Superior temporal gyrus (tissue), 1 donor: ENCODE data around the gene PTCD1.
"Not testable (repeated sequence)": the region's sequence is repeated elsewhere in the genome, so short reads cannot be mapped to it uniquely, and the experiment has no call there.

Experiments used
- DNase-seq: peaks from one replicate; pipeline ENCODE4 v3.0.0-alpha.2; 2016; ENCODE audit errors: extremely low spot score

The PTCD1 gene

GRCh38 chr7:99449326-99449725 is 10.7 kb upstream of the PTCD1 start:
- no peak for DNase-seq

- DNase-seq: no peak
Measured at GRCh38 chr7:99448855-99449254, 10.3 kb upstream of the PTCD1 start.

DNA sequence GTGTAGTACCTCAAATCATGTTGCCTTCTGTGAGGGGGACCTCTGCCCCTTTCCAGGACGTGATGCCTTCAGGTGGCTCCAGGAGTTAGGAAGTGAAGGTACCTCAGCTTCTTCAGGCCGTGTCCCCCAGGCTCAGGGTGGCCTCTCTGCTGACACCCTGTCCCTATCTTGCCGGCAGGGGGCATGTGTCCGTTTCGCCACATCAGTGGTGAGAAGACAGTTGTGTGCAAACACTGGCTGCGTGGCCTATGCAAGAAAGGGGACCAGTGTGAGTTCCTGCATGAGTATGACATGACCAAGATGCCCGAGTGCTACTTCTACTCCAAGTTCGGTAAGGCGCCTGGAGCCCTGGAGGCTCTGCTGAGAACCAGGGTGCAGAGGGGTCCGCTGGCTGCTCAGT is 9.3 kb upstream of the PTCD1 start:
- DNase-seq: no peak

- DNase-seq: no peak
Measured at GRCh38 chr7:99446096-99446495, 7.5 kb upstream of the PTCD1 start.

GRCh38 chr7:99440195-99440594 is 1.6 kb upstream of the PTCD1 start:
- no peak for DNase-seq

DNA sequence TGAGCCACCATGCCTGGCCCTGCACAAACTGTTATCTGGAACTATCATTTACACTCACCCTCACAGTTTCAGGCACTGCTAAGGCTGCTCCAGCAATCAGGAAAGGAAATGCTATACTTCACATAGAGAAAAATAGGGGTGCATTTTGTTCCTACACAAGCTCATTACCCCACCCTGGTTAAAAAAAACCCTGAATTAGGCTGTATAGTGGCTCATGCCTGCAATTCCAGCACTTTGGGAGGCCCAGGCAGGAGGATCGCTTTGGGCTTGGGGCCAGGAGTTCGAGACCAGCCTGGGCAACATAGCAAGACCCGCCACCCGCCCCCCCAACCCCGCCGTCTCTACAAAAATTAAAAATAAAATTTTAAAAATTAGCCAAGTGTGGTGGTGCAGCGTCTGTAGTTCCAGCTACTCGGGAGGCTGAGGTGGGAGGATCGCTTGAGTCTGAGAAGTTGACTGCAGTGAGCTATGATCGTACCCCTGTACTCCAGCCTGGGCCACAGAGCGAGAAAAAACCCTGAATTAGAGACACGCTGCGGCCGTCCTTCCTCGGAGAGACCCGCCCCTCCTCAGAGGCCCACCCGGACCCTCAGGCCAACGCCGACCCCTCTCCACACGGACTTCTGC is 539 bp downstream of the PTCD1 start:
- DNase-seq: no peak

- no peak for DNase-seq
Measured at GRCh38 chr7:99433158-99433557, 5.4 kb downstream of the PTCD1 start.

DNA sequence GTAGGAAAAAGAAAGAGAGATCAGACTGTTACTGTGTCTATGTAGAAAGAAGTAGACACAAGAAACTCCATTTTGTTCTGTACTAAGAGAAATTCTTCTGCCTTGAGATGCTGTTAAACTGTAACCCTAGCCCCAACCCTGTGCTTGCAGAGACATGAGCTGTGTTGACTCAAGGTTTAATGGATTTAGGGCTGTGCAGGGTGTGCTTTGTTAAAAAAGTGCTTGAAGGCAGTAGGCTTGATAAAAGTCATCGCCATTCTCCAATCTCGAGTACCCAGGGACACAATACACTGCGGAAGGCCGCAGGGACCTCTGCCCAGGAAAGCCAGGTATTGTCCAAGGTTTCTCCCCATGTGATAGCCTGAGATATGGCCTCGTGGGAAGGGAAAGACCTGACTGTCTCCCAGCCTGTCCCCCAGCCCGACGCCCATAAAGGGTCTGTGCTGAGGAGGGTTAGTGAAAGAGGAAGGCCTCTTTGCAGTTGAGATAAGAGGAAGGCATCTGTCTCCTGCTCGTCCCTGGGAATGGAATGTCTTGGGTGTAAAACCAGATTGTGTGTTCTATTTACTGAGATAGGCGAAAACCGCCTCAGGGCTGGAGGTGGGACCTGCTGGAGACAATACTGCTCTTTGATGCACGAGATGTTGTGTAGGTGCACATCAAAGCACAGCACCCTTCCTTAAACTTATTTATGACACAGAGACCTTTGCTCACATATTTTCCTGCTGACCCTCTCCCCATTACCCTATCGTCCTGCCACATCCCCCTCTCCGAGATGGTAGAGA is 6.7 kb downstream of the PTCD1 start:
- not testable (repeated sequence) for DNase-seq

GRCh38 chr7:99429756-99430155 is 8.8 kb downstream of the PTCD1 start:
- DNase-seq: no peak

DNA sequence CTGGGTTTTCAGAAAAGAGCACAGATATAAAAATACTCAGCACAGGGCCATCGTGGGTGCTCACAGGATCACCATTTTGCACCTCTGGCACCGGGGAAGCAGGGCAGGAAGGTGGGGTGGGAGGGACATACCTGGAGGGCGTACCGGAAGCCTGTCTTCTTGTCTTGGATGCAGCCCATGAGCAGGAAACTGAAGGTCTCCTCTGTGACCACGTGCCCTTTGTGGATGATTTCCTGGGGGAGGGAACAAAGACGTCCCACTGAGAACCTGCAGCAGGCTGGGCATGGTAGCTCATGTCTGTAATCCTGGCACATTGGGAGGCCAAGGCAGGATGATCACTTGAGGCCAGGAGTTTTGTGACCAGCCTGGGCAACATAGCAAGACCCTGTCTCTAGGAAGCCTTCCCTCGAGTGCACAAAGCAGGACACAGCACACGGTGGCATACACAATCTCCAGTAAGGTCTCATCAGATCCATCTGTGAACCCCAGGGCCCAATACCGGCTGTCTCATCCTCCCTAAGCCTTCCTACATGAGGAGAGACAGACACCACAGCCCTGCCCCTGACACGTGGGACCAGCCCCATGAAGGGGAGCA is 9.5 kb downstream of the PTCD1 start:
- DNase-seq: no peak

DNA sequence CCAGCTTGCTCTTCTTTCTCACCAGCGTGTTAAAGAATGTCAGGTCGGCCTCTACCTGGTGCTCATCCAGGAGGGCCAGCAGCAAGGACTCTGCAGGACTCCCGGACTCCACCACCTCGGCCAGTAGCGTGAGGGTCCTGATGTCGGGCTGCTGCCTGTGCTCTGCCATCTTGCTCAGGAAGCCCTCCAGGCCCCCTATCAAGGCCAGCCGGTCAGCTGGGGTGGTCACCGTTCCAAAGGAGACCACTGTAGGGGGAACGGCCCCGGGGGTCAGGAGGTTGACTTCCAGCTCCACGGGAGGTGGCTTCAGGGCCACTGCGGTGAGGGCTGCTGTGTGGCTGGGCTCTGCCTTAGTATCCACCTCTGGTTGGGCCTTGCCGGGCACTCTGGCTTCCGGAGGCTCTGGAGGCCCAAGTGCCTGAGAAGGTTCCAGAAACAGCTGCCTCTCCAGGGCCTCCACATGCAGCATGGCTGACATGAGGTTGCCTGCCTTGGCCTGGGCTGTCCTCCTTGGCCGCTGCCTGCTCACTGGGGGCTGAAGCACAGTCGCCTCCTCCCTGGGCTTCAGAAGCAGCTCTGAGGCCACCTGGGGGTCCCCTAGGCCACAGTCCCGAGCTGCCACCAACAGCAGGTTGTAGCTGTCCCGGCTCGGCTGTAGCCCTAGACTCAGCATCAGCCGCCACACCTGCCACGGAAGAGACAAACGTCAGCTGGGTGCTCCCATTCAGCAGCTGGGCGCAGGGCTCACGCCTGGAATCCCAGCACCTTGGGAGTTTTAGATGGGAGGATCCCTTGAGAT is 13.5 kb downstream of the PTCD1 start:
- DNase-seq: no peak

DNA sequence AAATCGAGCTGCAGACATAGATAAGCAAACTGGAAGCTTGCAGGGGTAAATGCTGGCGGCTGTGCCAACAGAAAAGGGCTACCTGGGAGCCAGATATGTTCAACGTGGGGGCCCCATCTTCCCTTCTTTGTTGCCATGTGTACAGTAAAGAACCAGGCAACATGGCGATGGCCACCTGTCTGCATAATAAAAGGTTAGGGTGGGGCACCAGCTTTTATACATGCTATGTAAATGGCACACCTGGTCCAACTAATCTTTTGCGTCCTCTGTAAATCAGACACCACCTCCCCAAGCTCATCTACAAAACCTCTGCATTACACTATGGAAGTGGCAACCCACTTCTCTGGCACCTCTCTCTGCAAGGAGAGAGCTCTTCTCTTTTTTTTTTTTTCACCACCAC is 16.0 kb downstream of the PTCD1 start:
- no peak for DNase-seq

DNA sequence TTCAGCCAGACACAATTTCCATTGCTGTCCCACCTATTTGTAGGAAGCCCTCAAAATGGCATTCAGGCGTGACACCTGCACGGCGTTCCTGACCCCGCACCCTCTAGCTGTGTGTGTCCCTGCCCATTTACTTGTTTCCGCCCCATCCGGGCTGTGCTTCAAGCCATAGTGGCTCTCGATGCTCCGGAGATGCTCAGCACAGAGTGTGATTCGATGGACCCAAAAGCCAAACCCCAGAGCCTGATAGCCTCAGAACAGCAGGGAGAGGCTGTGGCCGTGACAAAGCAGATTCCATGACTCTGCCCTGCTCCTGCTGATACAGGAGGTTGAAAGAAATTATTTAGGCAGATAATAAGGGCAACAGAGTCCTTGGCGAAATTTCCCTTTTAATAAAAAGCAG is 16.4 kb downstream of the PTCD1 start:
- no peak for DNase-seq

GRCh38 chr7:99420986-99421385 is 17.6 kb downstream of the PTCD1 start:
- DNase-seq: no peak

DNA sequence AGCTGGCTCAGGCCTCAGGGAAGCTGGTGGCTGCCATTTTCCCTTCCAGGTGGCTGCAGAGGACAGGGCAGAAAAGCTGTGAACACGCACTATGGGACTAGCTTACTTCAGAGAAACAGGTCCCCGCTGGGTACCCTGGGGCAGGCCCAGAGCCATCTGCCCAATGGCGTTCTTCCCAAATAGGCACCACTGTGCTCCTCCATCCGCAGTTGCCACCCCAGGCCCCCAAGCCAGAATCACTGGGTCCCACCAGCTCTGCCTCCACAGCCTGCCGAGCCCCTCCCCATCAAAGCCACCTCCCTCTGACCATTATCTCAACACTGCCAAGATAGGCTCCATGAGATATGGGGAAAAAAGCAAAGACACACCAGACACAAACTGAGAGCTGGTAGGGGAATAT is 18.4 kb downstream of the PTCD1 start:
- no peak for DNase-seq

- DNase-seq: no peak
Measured at GRCh38 chr7:99419323-99420021, 19.1 kb downstream of the PTCD1 start.

GRCh38 chr7:99418260-99418659 is 20.3 kb downstream of the PTCD1 start:
- no peak for DNase-seq

DNA sequence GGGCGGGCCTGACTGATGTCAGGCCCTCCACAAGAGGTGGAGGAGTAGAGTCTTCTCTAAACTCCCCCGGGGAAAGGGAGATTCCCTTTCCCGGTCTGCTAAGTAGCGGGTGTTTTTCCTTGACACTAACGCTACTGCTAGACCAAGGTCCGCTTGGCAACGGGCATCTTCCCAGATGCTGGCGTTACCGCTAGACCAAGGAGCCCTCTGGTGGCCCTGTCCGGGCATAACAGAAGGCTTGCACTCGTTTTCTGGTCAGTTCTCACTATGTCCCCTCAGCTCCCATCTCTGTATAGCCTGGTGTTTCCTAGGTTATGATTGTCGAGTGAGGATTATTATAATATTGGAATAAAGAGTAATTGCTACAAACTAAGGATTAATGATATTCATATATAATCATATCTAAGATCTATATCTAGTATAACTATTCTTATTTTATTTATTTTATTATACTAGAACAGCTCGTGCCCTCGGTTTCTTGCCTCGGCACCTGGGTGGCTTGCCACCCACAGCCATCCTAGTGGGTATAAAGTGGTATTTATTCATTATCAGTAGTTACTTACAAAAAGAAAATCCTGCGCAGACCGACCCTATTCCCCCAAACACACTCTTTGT is 23.0 kb downstream of the PTCD1 start:
- DNase-seq: peak; percentile 68

- no peak for DNase-seq
Measured at GRCh38 chr7:99410635-99411034, 28.0 kb downstream of the PTCD1 start.

GRCh38 chr7:99409806-99410205 is 28.8 kb downstream of the PTCD1 start:
- no peak for DNase-seq

GRCh38 chr7:99409192-99409572 is 29.4 kb downstream of the PTCD1 start:
- DNase-seq: no peak
